Stimulated activated CD8-positive, alpha-beta memory T cell treated with anti-CD3 and anti-CD28 coated beads, Interleukin-12 subunit alpha, Interleukin-12 subunit beta, amount 100 ng/mL, for 1 hour (primary cell): ENCODE results near the gene ANKS1B.

Source experiments
- DNase-seq: peaks from one replicate; pipeline ENCODE4 v3.0.0-alpha.2; 2020; ENCODE audit warnings: low read depth

Gene ANKS1B

DNA sequence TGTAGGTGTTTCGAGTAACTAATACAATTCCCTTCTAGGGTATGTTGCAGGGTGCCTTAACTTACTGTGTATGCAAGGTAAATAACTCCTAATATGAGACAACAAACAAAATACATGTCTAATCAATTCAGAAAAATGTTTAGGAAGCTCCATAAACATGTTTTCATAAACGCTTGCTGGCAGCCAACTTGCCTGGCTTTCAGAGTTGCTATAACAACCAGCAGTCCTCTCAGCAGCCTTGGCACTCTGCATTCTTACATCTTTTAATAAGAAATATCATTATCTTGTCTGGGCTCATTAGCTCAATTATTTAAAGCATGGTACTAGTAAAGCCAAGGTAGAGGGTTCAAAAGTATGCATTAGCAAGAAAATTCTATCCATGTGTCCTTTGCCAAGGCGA lies 862.2 kb downstream of the ANKS1B start:
- DNase-seq = no peak

DNA sequence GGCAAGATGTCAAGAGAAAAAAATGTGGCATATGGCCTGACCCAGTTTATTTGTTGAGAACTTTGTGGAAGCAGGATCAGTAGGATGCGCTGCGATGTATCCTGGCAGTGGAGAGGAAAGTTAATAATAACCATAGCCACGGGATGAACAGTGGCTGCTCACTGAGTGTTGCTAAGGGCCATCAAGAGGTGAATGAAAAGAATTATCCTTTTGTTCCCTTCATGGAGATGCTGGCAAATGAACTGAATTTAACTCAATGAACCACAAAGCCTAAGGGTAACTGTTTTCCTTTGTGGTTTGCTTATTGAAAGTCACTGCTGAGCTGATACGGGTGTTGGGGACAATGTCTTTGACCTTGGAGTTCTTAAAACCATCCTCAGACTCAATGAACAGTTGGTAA lies 863.2 kb downstream of the ANKS1B start:
- no peak for DNase-seq

DNA sequence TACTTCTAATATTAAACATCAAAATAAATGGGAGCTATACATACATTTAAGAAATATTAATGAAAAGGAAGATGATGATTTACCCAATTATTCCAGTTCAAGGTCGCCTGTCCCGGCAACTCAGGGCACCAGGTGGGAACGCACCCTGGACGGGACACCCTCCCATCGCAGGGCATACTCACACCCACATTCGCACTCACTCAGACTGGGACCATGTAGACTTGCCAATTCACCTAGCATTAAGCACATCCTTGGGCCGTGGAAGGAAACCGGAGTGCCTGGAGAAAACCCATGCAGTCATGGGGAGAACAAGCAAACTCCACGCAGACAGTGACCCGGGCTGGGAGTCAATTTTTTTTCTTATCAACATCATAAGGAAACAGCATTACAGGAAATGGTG lies 864.8 kb downstream of the ANKS1B start:
- DNase-seq = no peak

GRCh38 chr12:99119449-99119848 lies 865.3 kb downstream of the ANKS1B start:
- no peak for DNase-seq

DNA sequence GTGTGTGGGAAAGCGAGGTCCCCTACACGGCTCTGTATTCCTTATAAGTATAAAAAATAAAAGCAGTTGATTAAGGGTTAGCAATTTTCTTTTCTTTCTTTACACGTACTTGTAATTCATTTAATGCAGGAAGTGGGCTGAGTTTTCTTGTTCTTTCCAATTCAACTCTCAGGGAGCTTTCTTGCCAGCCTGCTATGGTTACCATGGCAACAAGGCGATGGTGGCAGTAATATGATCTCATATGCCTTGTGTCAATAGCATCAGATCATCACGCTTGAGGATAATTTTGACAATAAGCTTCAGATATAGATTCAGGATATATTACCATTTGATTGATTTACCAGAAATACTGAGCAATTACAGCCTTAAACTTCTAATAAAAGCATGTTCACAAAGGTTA lies 873.1 kb downstream of the ANKS1B start:
- no peak for DNase-seq

GRCh38 chr12:99110868-99111267 lies 873.9 kb downstream of the ANKS1B start:
- DNase-seq = no peak

GRCh38 chr12:99110212-99110611 lies 874.5 kb downstream of the ANKS1B start:
- DNase-seq = no peak

- DNase-seq = no peak
These were observed 875.8 kb downstream of the ANKS1B start for GRCh38 chr12:99108924-99109323.

- no peak for DNase-seq
These were observed 885.0 kb downstream of the ANKS1B start for GRCh38 chr12:99099786-99100185.

- no peak for DNase-seq
These were observed 887.6 kb downstream of the ANKS1B start for GRCh38 chr12:99097171-99097570.

- DNase-seq = no peak
These were observed 891.6 kb downstream of the ANKS1B start for GRCh38 chr12:99093166-99093565.

DNA sequence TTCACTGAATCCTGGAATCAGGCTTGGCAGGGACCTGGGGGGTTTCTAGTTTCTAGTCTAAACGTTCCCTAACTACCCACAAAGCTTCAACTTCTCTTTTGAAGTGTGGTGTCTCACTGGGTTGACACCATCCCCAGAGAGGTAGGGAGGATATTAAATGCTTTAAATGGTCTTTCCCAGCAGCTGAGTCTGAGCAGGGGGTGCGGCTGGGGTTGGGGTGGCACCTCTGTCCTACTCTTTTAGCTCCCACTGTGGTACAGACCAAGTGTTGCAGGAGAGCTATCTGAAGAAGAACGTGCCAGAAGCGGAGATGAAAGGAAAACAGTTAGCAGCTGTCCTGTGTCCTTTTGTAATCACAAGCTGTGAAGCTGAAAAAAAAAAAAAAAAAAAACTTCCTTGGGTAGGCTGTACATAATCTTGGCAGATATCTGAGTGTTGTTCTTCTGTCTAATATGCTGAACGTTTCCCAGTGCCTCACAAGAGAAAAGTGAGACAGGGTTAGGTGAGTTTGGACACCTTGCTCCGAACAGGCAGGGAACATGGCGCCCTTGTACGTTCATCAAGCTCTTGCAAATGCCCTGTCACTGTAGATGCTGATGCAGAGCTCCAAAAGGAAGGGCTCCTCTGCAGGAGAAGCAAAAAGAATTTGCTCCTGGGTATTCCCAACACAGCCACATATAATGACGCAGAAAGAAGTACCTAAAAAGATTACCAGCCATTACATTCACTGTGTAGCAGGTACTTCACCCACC lies 892.5 kb downstream of the ANKS1B start:
- DNase-seq = no peak

- DNase-seq = no peak
These were observed 897.5 kb downstream of the ANKS1B start for GRCh38 chr12:99087278-99087677.

DNA sequence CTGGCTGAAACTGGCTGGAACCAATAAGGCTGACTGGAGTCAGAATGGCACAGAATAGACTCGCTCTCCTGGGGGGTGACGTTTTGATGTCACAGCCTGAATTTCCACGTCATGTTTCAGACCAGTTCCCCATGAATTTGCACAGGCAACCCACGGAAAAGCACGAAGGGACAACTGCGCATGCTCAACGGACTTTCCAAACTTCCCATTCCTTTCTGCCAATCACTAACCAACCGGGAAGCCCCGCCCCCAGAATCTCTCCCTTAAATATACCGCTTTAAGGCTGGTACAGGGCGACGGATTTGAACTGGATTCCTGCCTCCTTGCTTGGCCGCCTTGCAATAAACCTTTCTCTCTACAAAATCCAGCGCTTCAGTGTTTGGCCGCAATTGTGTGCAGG lies 904.9 kb downstream of the ANKS1B start:
- DNase-seq = no peak

DNA sequence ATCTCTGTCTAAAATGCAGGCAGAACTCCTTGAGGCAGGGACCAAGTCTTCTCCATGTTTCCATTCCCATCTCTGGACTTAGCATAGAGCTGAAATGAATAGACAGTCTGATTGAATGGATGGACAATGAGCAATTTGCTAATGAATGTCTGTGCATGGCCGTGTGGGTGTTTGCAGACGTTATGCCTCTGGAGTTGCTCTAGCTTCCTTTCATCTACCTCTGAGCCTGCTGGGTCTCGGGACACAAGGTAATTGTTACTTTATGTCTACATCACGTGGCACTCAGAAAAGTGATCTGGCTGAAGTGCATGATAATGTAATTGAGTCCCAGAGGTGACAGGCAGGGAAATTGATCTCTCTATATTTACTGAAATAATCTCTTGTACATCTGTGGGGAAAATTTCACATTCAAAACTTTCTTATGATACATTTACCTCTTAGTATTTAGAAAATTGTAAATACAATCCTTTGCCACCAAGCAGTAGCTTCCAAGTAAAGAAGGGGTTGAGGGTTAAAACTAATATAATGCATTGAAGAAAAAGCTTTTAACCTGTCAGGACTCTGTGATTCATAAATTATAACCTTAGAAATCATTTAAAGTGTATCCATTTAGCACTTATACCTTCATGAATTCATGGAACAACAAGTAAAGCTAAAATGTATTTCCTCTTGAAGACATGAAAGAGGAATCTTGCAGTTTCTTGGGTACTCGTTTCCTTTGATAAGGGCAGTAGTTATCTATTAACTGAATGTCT lies 915.6 kb downstream of the ANKS1B start:
- no peak for DNase-seq

GRCh38 chr12:99067171-99067785 lies 917.5 kb downstream of the ANKS1B start:
- DNase-seq = no peak

GRCh38 chr12:99066726-99067125 lies 918.0 kb downstream of the ANKS1B start:
- no peak for DNase-seq

DNA sequence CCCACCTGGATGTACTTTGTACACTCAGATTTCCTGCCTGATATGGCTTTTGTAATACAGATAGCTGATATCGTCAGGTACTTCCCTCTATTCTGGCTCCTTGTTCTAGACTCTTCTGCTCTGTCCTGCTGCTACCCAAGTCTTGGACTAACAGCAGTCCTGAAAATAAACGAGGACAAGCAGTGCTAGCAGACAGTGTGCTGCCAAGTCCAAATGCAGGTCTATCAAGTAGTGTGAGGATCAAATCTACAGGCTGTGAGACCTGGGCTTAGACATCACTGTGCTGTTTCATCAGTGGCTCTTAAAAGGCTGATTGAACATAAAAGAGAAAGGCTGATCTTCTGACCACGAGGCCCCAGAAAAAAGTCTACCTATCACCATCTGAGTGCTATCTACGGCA lies 921.6 kb downstream of the ANKS1B start:
- DNase-seq = no peak

DNA sequence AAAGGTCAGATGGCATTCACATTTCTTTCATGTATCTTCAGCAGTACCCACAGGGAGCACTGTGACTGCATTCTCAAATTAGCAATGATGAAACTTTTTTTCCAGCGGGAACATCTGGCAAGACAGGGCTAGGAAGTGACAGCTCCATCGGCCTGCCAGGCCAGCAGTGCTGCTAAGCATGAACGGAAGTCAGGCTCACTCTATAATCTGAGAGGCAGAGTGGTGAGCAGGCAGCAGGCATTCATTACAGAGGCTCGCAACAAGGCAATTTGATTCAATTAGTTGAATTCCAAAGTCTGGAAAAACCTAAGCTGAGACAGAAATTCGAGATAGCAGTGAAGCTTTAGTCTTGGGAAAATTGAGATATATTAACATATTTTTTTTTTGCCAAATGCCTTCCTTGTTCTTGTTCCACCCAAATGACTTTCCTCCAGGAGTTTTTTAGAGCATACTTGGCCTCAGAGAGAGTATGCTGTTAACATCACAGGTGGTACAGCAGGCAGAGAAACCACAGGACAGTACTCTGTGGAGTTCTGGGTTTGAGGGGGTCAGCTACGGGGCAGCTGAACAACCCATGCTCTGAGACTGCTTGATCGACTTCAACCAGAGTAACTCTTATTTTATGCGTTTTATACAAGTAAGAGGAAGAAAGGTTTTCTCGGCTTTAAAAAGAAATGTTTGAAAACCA lies 924.8 kb downstream of the ANKS1B start:
- DNase-seq = no peak

- no peak for DNase-seq
These were observed 927.1 kb downstream of the ANKS1B start for GRCh38 chr12:99057670-99058069.

DNA sequence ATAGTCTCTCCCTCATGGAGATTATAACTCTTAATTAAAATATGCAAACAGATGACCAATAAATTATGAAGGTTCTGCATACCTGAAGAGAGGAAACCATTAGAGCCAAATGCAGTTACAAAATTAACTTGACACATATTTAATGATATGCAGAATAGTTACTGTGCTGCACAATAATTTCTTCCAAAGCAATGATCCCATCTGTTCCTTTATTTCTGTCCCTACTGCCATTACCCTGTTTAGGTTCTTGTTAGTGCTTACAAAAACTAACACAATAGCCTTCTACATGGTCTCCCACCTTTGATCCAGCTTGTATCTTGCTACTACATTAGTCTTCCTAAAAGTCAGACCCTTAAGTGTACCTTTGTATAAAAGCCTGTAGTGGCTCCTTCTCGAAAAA lies 928.5 kb downstream of the ANKS1B start:
- no peak for DNase-seq

- no peak for DNase-seq
These were observed 929.4 kb downstream of the ANKS1B start for GRCh38 chr12:99055299-99055698.
